SK-N-SH (cell line): Measurements from ENCODE around the gene CHKB. TPM values are rescaled to one million over a fixed set of nuclear protein-coding genes. Genes with fewer than 3 reads are reported as not detected.

Experiments
- CTCF ChIA-PET: fragments of 300-600, 350-600 bp; formaldehyde crosslinking; extraction: SDS; loops from one replicate; lab custom pipeline; 2021; lab: Yijun Ruan, JAX
- POLR2A ChIA-PET: fragments of 350-600 bp; sonication (Branson Sonifier 250); formaldehyde crosslinking; extraction: SDS; loops from one replicate; lab custom pipeline; 2020; ENCODE audit warnings: antibody characterized with exemption, inconsistent platforms; lab: Yijun Ruan, JAX
- DNase-seq: peaks from one replicate; pipeline ENCODE4 v3.0.0; 2012
- H2AFZ ChIP-seq: fragments of 200-600 bp; sonication (generic); 2 replicates; pipeline ENCODE4 v1.8.1; 2016; ENCODE audit warnings: antibody characterized with exemption, mild to moderate bottlenecking, low read depth
- H3F3A ChIP-seq: fragments of 200-600 bp; sonication (generic); replicated peaks from 2 replicates; pipeline ENCODE3; 2016; ENCODE audit warnings: antibody characterized with exemption, mild to moderate bottlenecking; ENCODE audit not compliant: insufficient read depth
- H3K27ac ChIP-seq, 2 experiments: fragments of 200-500 bp in 1 of 2; fragments of 200-600 bp in 1 of 2; sonication (Bioruptor generic) in 1 of 2; sonication (generic), shearing (Covaris generic) in 1 of 2; 2 replicates each; pipeline versions ENCODE4 v1.5.1 to v1.6.1; 2014 to 2016; ENCODE audit warnings: low read depth in 2 of 2, inconsistent platforms in 1 of 2, low read length in 1 of 2, mild to moderate bottlenecking in 1 of 2, mixed read lengths in 1 of 2
- H3K27me3 ChIP-seq: fragments of 200-600 bp; sonication (generic), shearing (Covaris generic); 2 replicates; pipeline ENCODE4 v1.6.1; 2016; ENCODE audit warnings: mixed run types; ENCODE audit not compliant: insufficient read depth
- H3K36me3 ChIP-seq, 2 experiments: fragments of 200-500 bp in 1 of 2; fragments of 200-600 bp in 1 of 2; sonication (Bioruptor generic) in 1 of 2; sonication (generic) in 1 of 2; replicated peaks in 1 of 2; 2 replicates each; pipeline versions ENCODE3 to v1.5.1; 2014 to 2016; ENCODE audit warnings: low read length in 1 of 2, mild to moderate bottlenecking in 1 of 2; ENCODE audit not compliant: insufficient read depth in 2 of 2, control insufficient read depth in 1 of 2
- H3K4me1 ChIP-seq, 2 experiments: fragments of 200-500 bp in 1 of 2; fragments of 200-600 bp in 1 of 2; sonication (Bioruptor generic) in 1 of 2; sonication (generic), shearing (Covaris generic) in 1 of 2; 2 replicates each; pipeline versions ENCODE4 v1.5.1 to v1.6.1; 2014 to 2016; ENCODE audit warnings: low read depth in 1 of 2, low read length in 1 of 2, mixed run types in 1 of 2; ENCODE audit not compliant: insufficient read depth in 2 of 2, control insufficient read depth in 1 of 2
- H3K4me2 ChIP-seq: fragments of 200-600 bp; sonication (generic), shearing (Covaris generic); 2 replicates; pipeline ENCODE4 v1.6.1; 2017; ENCODE audit warnings: mixed run types
- H3K4me3 ChIP-seq, 2 experiments: fragments of 200-500 bp in 1 of 2; fragments of 200-600 bp in 1 of 2; sonication (Bioruptor generic) in 1 of 2; sonication (generic), shearing (Covaris generic) in 1 of 2; 2 replicates each; pipeline versions ENCODE4 v1.5.1 to v1.8.1; 2014 to 2016; ENCODE audit warnings: low read depth in 2 of 2, inconsistent platforms in 1 of 2, low read length in 1 of 2, mild to moderate bottlenecking in 1 of 2, mixed read lengths in 1 of 2, moderate library complexity in 1 of 2
- H3K79me2 ChIP-seq: fragments of 200-600 bp; sonication (generic); 2 replicates; pipeline ENCODE4 v1.8.1; 2017; ENCODE audit warnings: mild to moderate bottlenecking; ENCODE audit not compliant: insufficient read depth
- H3K9ac ChIP-seq: fragments of 200-600 bp; sonication (generic); 2 replicates; pipeline ENCODE4 v1.6.1; 2017; ENCODE audit warnings: mixed run types
- H3K9me2 ChIP-seq: fragments of 200-600 bp; sonication (generic); 2 replicates; pipeline ENCODE4 v1.6.1; 2017; ENCODE audit warnings: mixed run types
- H3K9me3 ChIP-seq: fragments of 200-600 bp; sonication (generic); 2 replicates; pipeline ENCODE4 v1.6.1; 2017; ENCODE audit warnings: mixed run types, mild to moderate bottlenecking, moderate library complexity
- H4K20me1 ChIP-seq: fragments of 200-600 bp; sonication (generic); 2 replicates; pipeline ENCODE4 v1.6.1; 2017; ENCODE audit warnings: mild to moderate bottlenecking, mixed run types; ENCODE audit not compliant: insufficient read depth
- CHD2 ChIP-seq: fragments of 150-350 bp; IDR thresholded peaks from 2 replicates; pipeline ENCODE4 v1.6.1; 2018; ENCODE audit warnings: low read length; ENCODE audit not compliant: partially characterized antibody
- EP300 ChIP-seq, 2 experiments: IDR thresholded peaks; 2 replicates each; pipeline versions ENCODE4 v1.4.0 to v1.6.1; 2012; ENCODE audit warnings: borderline replicate concordance in 1 of 2, low read depth in 1 of 2, low read length in 1 of 2
- EZH2phosphoT487 ChIP-seq: fragments of 200-600 bp; sonication (generic); IDR thresholded peaks from 2 replicates; pipeline ENCODE4 v1.6.1; 2017; ENCODE audit warnings: low read depth, mixed run types, mild to moderate bottlenecking, antibody characterized with exemption, moderate library complexity, borderline replicate concordance
- FOSL2 ChIP-seq: IDR thresholded peaks from 2 replicates; pipeline ENCODE4 v1.4.0; 2012; ENCODE audit warnings: low read depth, mild to moderate bottlenecking, moderate library complexity, borderline replicate concordance
- FOXJ3 ChIP-seq: sonication (generic); formaldehyde crosslinking; IDR thresholded peaks from 2 replicates; pipeline ENCODE4 v1.5.1; 2020; ENCODE audit warnings: mild to moderate bottlenecking, missing genetic modification reagents
- FOXM1 ChIP-seq: IDR thresholded peaks from 2 replicates; pipeline ENCODE4 v1.4.0; 2012; ENCODE audit warnings: low read depth, mild to moderate bottlenecking
- GABPA ChIP-seq: IDR thresholded peaks from 2 replicates; pipeline ENCODE4 v1.4.0; 2012; ENCODE audit warnings: low read depth, mild to moderate bottlenecking
- POLR2AphosphoS5 ChIP-seq: IDR thresholded peaks from 2 replicates; pipeline ENCODE4 v1.6.1; 2012; ENCODE audit warnings: low read depth, low read length
- TAF1 ChIP-seq: IDR thresholded peaks from 2 replicates; pipeline ENCODE4 v1.6.1; 2012; ENCODE audit warnings: low read depth, mild to moderate bottlenecking, low read length, moderate library complexity, borderline replicate concordance
- TCF12 ChIP-seq: IDR thresholded peaks from 2 replicates; pipeline ENCODE4 v1.4.0; 2012
- WGBS: methylation state at CpG from one replicate; pipeline ENCODE4 v1.1.6; 2017; ENCODE audit warnings: low lambda C conversion rate; 5-methylcytosine and 5-hydroxymethylcytosine counted together
- polyA plus RNA-seq, 3 experiments: library from polyadenylated mRNA; depleted of rRNA; stranded (reverse); fragments of >200 nt; gene quantifications; 2 replicates each; pipeline ENCODE4 v1.2.3, GENCODE V29; 2012
- TF ChIP-seq, protein P1 (sequence below): fragments of 150-350 bp; IDR thresholded peaks from 2 replicates; pipeline ENCODE4 v1.6.1; 2016; ENCODE audit warnings: mild to moderate bottlenecking, low read depth, low read length
- TF ChIP-seq, protein P2 (sequence below): IDR thresholded peaks from 2 replicates; pipeline ENCODE4 v1.6.1; 2012; ENCODE audit warnings: mild to moderate bottlenecking, low read depth, low read length, moderate library complexity
- TF ChIP-seq, protein P3 (sequence below): IDR thresholded peaks from 2 replicates; pipeline ENCODE4 v1.4.0; 2012; ENCODE audit warnings: low read depth, borderline replicate concordance

Gene CHKB
- polyA plus RNA-seq, 1 of the 3 experiments (the other 2 are of a cell fraction): 39.6 TPM

DNA sequence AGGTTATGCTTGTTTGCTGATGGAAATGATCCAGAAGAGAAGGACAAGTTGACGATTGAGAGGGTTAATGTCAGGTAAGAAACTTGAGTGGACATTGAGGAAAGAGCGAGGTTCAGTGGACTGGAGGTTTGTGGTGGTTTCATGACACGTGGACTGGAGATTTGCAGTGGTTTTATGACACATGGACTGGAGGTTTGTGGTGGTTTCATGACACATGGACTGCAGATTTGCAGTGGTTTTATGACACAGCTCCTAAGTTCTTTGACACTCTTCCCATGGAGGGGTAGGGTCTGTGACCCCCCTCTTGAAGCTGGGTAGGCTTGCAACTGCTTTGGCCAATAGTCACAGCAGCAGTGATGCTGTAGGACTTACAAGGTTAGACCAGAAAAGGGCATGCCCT is 12.5 kb upstream of the CHKB start:
- 71% methylated on average over 3 of the region's 3 CpGs for WGBS
- H3K36me3 ChIP-seq: no peaks in the 10 kb centered on the region
- no peak for DNase-seq
- no peaks in the 10 kb centered on the region for H3K9me2 ChIP-seq
- H3K27ac ChIP-seq: no peak overlapping the region
- no peaks in the 10 kb centered on the region for H3F3A ChIP-seq
- ChIA-PET POLR2A (no interaction called here), CTCF (no interaction called here)
- no peaks in the 10 kb centered on the region for H3K79me2 ChIP-seq
- H3K4me1 ChIP-seq: peaks cover 0 to 4% of the 10 kb centered on the region in 2 experiments; a peak in 1 of 4 replicates
- no peak overlapping the region for H3K4me3 ChIP-seq
- TF ChIP-seq, protein P1, sequence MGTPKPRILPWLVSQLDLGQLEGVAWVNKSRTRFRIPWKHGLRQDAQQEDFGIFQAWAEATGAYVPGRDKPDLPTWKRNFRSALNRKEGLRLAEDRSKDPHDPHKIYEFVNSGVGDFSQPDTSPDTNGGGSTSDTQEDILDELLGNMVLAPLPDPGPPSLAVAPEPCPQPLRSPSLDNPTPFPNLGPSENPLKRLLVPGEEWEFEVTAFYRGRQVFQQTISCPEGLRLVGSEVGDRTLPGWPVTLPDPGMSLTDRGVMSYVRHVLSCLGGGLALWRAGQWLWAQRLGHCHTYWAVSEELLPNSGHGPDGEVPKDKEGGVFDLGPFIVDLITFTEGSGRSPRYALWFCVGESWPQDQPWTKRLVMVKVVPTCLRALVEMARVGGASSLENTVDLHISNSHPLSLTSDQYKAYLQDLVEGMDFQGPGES: no peak
- no peak for TF ChIP-seq FOSL2
- TF ChIP-seq, protein P2, sequence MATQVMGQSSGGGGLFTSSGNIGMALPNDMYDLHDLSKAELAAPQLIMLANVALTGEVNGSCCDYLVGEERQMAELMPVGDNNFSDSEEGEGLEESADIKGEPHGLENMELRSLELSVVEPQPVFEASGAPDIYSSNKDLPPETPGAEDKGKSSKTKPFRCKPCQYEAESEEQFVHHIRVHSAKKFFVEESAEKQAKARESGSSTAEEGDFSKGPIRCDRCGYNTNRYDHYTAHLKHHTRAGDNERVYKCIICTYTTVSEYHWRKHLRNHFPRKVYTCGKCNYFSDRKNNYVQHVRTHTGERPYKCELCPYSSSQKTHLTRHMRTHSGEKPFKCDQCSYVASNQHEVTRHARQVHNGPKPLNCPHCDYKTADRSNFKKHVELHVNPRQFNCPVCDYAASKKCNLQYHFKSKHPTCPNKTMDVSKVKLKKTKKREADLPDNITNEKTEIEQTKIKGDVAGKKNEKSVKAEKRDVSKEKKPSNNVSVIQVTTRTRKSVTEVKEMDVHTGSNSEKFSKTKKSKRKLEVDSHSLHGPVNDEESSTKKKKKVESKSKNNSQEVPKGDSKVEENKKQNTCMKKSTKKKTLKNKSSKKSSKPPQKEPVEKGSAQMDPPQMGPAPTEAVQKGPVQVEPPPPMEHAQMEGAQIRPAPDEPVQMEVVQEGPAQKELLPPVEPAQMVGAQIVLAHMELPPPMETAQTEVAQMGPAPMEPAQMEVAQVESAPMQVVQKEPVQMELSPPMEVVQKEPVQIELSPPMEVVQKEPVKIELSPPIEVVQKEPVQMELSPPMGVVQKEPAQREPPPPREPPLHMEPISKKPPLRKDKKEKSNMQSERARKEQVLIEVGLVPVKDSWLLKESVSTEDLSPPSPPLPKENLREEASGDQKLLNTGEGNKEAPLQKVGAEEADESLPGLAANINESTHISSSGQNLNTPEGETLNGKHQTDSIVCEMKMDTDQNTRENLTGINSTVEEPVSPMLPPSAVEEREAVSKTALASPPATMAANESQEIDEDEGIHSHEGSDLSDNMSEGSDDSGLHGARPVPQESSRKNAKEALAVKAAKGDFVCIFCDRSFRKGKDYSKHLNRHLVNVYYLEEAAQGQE: no peak
- TF ChIP-seq CHD2: no peak
- no peak overlapping the region for H3K9ac ChIP-seq
- H3K9me3 ChIP-seq: no peaks in the 10 kb centered on the region
- no peaks in the 10 kb centered on the region for H3K27me3 ChIP-seq
- no peak overlapping the region for H2AFZ ChIP-seq
- H4K20me1 ChIP-seq: no peaks in the 10 kb centered on the region
- H3K4me2 ChIP-seq: no peak overlapping the region

DNA sequence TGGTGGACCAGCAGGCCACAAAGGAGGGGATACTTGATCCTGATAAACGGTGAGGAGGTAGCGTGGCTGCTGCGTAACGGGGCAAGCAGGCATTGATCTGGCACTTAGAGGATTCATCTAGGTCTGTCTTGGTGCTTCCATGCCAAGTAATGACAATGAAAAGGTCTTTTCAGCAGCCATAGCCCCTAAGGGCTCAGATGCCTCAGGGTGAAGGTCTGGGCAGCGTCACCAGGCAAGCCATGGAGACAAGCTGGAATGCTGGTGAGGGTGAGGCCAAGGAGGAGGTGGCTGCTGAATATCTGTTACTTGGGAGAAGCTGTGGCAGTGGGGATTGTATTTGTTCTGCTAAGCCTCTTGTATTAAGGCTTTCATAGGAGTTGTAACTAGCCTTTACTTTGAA is 4.8 kb upstream of the CHKB start:
- Histone ChIP-seq H3K4me2 (no peak overlapping the region), H3K9me2 (no peaks in the 10 kb centered on the region), H3K36me3 (no peaks in the 10 kb centered on the region), H2AFZ (no peak overlapping the region), H4K20me1 (no peaks in the 10 kb centered on the region), H3K9ac (no peak overlapping the region), H3F3A (no peaks in the 10 kb centered on the region), H3K79me2 (peaks cover 8% of the 10 kb centered on the region; the same call in 1 of the 2 replicates), H3K4me3 (no peak overlapping the region), H3K4me1 (peaks cover 0 to 6% of the 10 kb centered on the region in 2 experiments; a peak in 1 of 4 replicates), H3K27me3 (no peaks in the 10 kb centered on the region), H3K27ac (no peak overlapping the region), H3K9me3 (no peaks in the 10 kb centered on the region)
- ChIA-PET CTCF (interaction anchor here (1.2 to 2.9 kb wide), 2 partner anchors 24 to 33 kb away, joined by 3 to 13 read pairs; no protein-coding TSS in a partner anchor), POLR2A (no interaction called here)
- no peak for DNase-seq
- TF ChIP-seq TCF12: no peak
- TF ChIP-seq FOXM1: no peak
- TF ChIP-seq, protein P1: no peak
- TF ChIP-seq TAF1: no peak
- no peak for TF ChIP-seq EZH2phosphoT487
- TF ChIP-seq POLR2AphosphoS5: no peak
- TF ChIP-seq FOXJ3 (CRISPR knock-in tag): no peak
- no peak for TF ChIP-seq EP300 (IDR thresholded peaks at IDR 0.05; ENCODE audit: borderline replicate concordance in 1 of 2, low read depth in 1 of 2, low read length in 1 of 2)
- TF ChIP-seq GABPA: no peak
- TF ChIP-seq, protein P3, sequence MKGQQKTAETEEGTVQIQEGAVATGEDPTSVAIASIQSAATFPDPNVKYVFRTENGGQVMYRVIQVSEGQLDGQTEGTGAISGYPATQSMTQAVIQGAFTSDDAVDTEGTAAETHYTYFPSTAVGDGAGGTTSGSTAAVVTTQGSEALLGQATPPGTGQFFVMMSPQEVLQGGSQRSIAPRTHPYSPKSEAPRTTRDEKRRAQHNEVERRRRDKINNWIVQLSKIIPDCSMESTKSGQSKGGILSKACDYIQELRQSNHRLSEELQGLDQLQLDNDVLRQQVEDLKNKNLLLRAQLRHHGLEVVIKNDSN: no peak
- TF ChIP-seq CHD2: no peak
- WGBS: 97% methylated on average over 5 of the region's 5 CpGs
